Activated B cell treated with CpG ODN at 0.5 μM for 24 hours (primary cell): ENCODE measurements around the gene SYS1. TPM values are rescaled to one million over a fixed set of nuclear protein-coding genes. Genes with fewer than 3 reads are reported as not detected.

ENCODE experiments used
- ATAC-seq: fragments of 200-7000 bp; cut with Tn5 transposase; one replicate; pipeline ENCODE4 v1.10.0; 2021; ENCODE audit warnings: low read depth, mild to moderate bottlenecking, moderate library complexity
- CTCF ChIA-PET: fragments of 350-600 bp; sonication (Branson Sonifier 250); formaldehyde crosslinking; loops from one replicate; lab custom pipeline; 2021; ENCODE audit warnings: antibody characterized with exemption; lab: Charles Lee
- POLR2A ChIA-PET: fragments of 350-600 bp; sonication (Branson Sonifier 250); formaldehyde crosslinking; loops from one replicate; lab custom pipeline; 2021; ENCODE audit warnings: antibody characterized with exemption; lab: Charles Lee
- DNase-seq: peaks from one replicate; pipeline ENCODE4 v3.0.0; 2022
- H3K27ac Mint-ChIP-seq: one replicate; pipeline ENCODE4 v1.8.0; 2020; ENCODE audit warnings: mixed read lengths
- H3K27me3 Mint-ChIP-seq: one replicate; pipeline ENCODE4 v1.8.0; 2021; ENCODE audit warnings: mixed read lengths
- H3K36me3 Mint-ChIP-seq: one replicate; pipeline ENCODE4 v1.8.0; 2021; ENCODE audit warnings: low read depth, mixed read lengths
- H3K4me1 Mint-ChIP-seq: one replicate; pipeline ENCODE4 v1.8.0; 2021; ENCODE audit warnings: mixed read lengths
- H3K4me3 Mint-ChIP-seq: one replicate; pipeline ENCODE4 v1.8.0; 2020; ENCODE audit warnings: mild to moderate bottlenecking, mixed read lengths
- H3K9me3 Mint-ChIP-seq: one replicate; pipeline ENCODE4 v1.8.0; 2020; ENCODE audit warnings: mixed read lengths
- CTCF ChIP-seq: fragments of 200-600 bp; IDR thresholded peaks from one replicate; pipeline ENCODE4 v1.8.0; 2022; ENCODE audit warnings: antibody characterized with exemption, mild to moderate bottlenecking
- intact Hi-C: fragments of 100-400 bp; cut with micrococcal nuclease; formaldehyde crosslinking; loops from one replicate; pipeline ENCODE4 v1.15.1; 2024
- total RNA-seq: library from RNA; stranded (reverse); gene quantifications from 2 replicates; pipeline ENCODE4 v1.2.3, GENCODE V29; 2022

Gene SYS1
- total RNA-seq, 1 donor from 2014 or later = 35.2 TPM

- Mint-ChIP-seq H3K4me3 (no peak overlapping the region), H3K27ac (no peak overlapping the region), H3K27me3 (peaks cover 24% of the 10 kb centered on the region), H3K9me3 (no peaks in the 10 kb centered on the region), H3K4me1 (peaks cover 11% of the 10 kb centered on the region), H3K36me3 (no peaks in the 10 kb centered on the region)
- ChIA-PET POLR2A (no interaction called here), CTCF (no interaction called here)
- no peak for ATAC-seq
- no peak for TF ChIP-seq CTCF
- intact Hi-C loops = no loop called here
- no peak for DNase-seq
These were observed 17.6 kb upstream of the SYS1 start for GRCh38 chr20:45345104-45345936.

GRCh38 chr20:45346291-45346718, 16.7 kb upstream of the SYS1 start:
- CTCF ChIA-PET = no interaction called here
- DNase-seq (no peak), ATAC-seq (no peak)
- no peak for TF ChIP-seq CTCF
- POLR2A ChIA-PET = no interaction called here
- H3K4me1 Mint-ChIP-seq = peaks cover 11% of the 10 kb centered on the region
- intact Hi-C loops = no loop called here
- H3K27ac Mint-ChIP-seq = no peak overlapping the region
- H3K4me3 Mint-ChIP-seq = no peak overlapping the region
- H3K27me3 Mint-ChIP-seq = peaks cover 24% of the 10 kb centered on the region
- no peaks in the 10 kb centered on the region for H3K36me3 Mint-ChIP-seq
- no peaks in the 10 kb centered on the region for H3K9me3 Mint-ChIP-seq

- H3K27ac Mint-ChIP-seq = no peak overlapping the region
- H3K27me3 Mint-ChIP-seq = peaks cover 24% of the 10 kb centered on the region
- H3K9me3 Mint-ChIP-seq = no peaks in the 10 kb centered on the region
- no peak overlapping the region for H3K4me3 Mint-ChIP-seq
- CTCF ChIA-PET = no interaction called here
- ATAC-seq (no peak), DNase-seq (no peak)
- no peaks in the 10 kb centered on the region for H3K36me3 Mint-ChIP-seq
- POLR2A ChIA-PET = no interaction called here
- no peak for TF ChIP-seq CTCF
- peaks cover 11% of the 10 kb centered on the region for H3K4me1 Mint-ChIP-seq
- intact Hi-C loops = no loop called here
These were observed 16.1 kb upstream of the SYS1 start for GRCh38 chr20:45346851-45347250.

- peak; percentile 14 for ATAC-seq
- intact Hi-C loops = no loop called here
- TF ChIP-seq CTCF = no peak
- H3K4me3 Mint-ChIP-seq = peak overlapping the region; percentile 68
- H3K27me3 Mint-ChIP-seq = peaks cover 24% of the 10 kb centered on the region
- CTCF ChIA-PET = interaction anchor here (0.6 kb wide), 1 partner anchor 34 kb away, joined by 4 read pairs; no protein-coding TSS in a partner anchor
- POLR2A ChIA-PET = interaction anchor here (0.6 to 1.4 kb wide), 3 partner anchors 15 to 422 kb away, joined by 3 to 4 read pairs (median 3); partner anchors contain the start of gene SYS1
- H3K36me3 Mint-ChIP-seq = no peaks in the 10 kb centered on the region
- no peak overlapping the region for H3K27ac Mint-ChIP-seq
- no peaks in the 10 kb centered on the region for H3K9me3 Mint-ChIP-seq
- H3K4me1 Mint-ChIP-seq = peaks cover 11% of the 10 kb centered on the region
- DNase-seq = no peak
These were observed 15.5 kb upstream of the SYS1 start for GRCh38 chr20:45347297-45347935.
